Measurements from ENCODE around the gene PDIA4. TPM values are rescaled to one million over a fixed set of nuclear protein-coding genes. Genes with fewer than 3 reads are reported as not detected.
"Not testable (repeated sequence)": the region's sequence is repeated elsewhere in the genome, so short reads cannot be mapped to it uniquely, and the experiment has no call there.

PDIA4 gene
- total RNA-seq, 3 donors from 2014 or later: 124 to 134 (median 131) TPM

GRCh38 chr7:148983200-148984146 lies 44.8 kb downstream of the PDIA4 start:
- ATAC-seq (peak; percentile 77 to 79), DNase-seq (peak; percentile 80)
- no peaks in the 10 kb centered on the region for H3K27me3 Mint-ChIP-seq (ENCODE audit: low read depth)
- peak overlapping the region; percentile 95 for H3K4me3 Mint-ChIP-seq
- H3K9me3 Mint-ChIP-seq: peaks cover 7% of the 10 kb centered on the region
- H3K4me1 Mint-ChIP-seq (ENCODE audit: low read depth): peaks cover 58% of the 10 kb centered on the region
- no peaks in the 10 kb centered on the region for H3K36me3 Mint-ChIP-seq (ENCODE audit: insufficient read depth)

- DNase-seq (no peak), ATAC-seq (peak in 1 of 2 donors; percentile 3)
- H3K9me3 Mint-ChIP-seq: peaks cover 7% of the 10 kb centered on the region
- H3K27me3 Mint-ChIP-seq (ENCODE audit: low read depth): no peaks in the 10 kb centered on the region
- H3K36me3 Mint-ChIP-seq (ENCODE audit: insufficient read depth): no peaks in the 10 kb centered on the region
- peak overlapping the region; percentile 95 for H3K4me3 Mint-ChIP-seq
- peaks cover 50% of the 10 kb centered on the region for H3K4me1 Mint-ChIP-seq (ENCODE audit: low read depth)
Observed at GRCh38 chr7:148982654-148983199, 45.6 kb downstream of the PDIA4 start.

- Mint-ChIP-seq H3K4me3 (peak overlapping the region; percentile 16), H3K9me3 (peaks cover 7% of the 10 kb centered on the region), H3K36me3 (ENCODE audit: insufficient read depth) (no peaks in the 10 kb centered on the region), H3K4me1 (ENCODE audit: low read depth) (peaks cover 33% of the 10 kb centered on the region), H3K27me3 (ENCODE audit: low read depth) (no peaks in the 10 kb centered on the region)
- DNase-seq (no peak), ATAC-seq (peak; percentile 21 to 22)
Observed at GRCh38 chr7:148979827-148980226, 48.5 kb downstream of the PDIA4 start.

- not testable (repeated sequence) for H3K36me3 Mint-ChIP-seq (ENCODE audit: insufficient read depth); H3K27me3 Mint-ChIP-seq (ENCODE audit: low read depth); ATAC-seq; DNase-seq; H3K9me3 Mint-ChIP-seq
- Mint-ChIP-seq H3K4me1 (ENCODE audit: low read depth) (peaks cover 25% of the 10 kb centered on the region), H3K4me3 (peak overlapping the region; percentile 7)
Observed at GRCh38 chr7:148979072-148979471, 49.2 kb downstream of the PDIA4 start.

GRCh38 chr7:148978091-148978490 lies 50.2 kb downstream of the PDIA4 start:
- ATAC-seq: no peak
- Mint-ChIP-seq H3K27me3 (ENCODE audit: low read depth) (peaks cover 3% of the 10 kb centered on the region), H3K9me3 (peaks cover 7% of the 10 kb centered on the region), H3K36me3 (ENCODE audit: insufficient read depth) (no peaks in the 10 kb centered on the region), H3K4me1 (ENCODE audit: low read depth) (peaks cover 17% of the 10 kb centered on the region), H3K4me3 (no peak overlapping the region)
- DNase-seq: no peak

GRCh38 chr7:148975896-148976295 lies 52.4 kb downstream of the PDIA4 start:
- Mint-ChIP-seq H3K4me3 (no peak overlapping the region), H3K36me3 (ENCODE audit: insufficient read depth) (no peaks in the 10 kb centered on the region), H3K4me1 (ENCODE audit: low read depth) (peaks cover 11% of the 10 kb centered on the region), H3K27me3 (ENCODE audit: low read depth) (peaks cover 3% of the 10 kb centered on the region), H3K9me3 (peaks cover under 1% of the 10 kb centered on the region)
- no peak for DNase-seq
- no peak for ATAC-seq

- H3K36me3 Mint-ChIP-seq (ENCODE audit: insufficient read depth): no peaks in the 10 kb centered on the region
- H3K27me3 Mint-ChIP-seq (ENCODE audit: low read depth): peaks cover 3% of the 10 kb centered on the region
- no peaks in the 10 kb centered on the region for H3K4me1 Mint-ChIP-seq (ENCODE audit: low read depth)
- ATAC-seq: no peak
- no peaks in the 10 kb centered on the region for H3K9me3 Mint-ChIP-seq
- no peak overlapping the region for H3K4me3 Mint-ChIP-seq
- no peak for DNase-seq
Observed at GRCh38 chr7:148973256-148973655, 55.0 kb downstream of the PDIA4 start.

GRCh38 chr7:148972375-148972774 lies 55.9 kb downstream of the PDIA4 start:
- H3K36me3 Mint-ChIP-seq (ENCODE audit: insufficient read depth): no peaks in the 10 kb centered on the region
- H3K9me3 Mint-ChIP-seq: no peaks in the 10 kb centered on the region
- DNase-seq (no peak), ATAC-seq (no peak)
- peaks cover 3% of the 10 kb centered on the region for H3K27me3 Mint-ChIP-seq (ENCODE audit: low read depth)
- no peaks in the 10 kb centered on the region for H3K4me1 Mint-ChIP-seq (ENCODE audit: low read depth)
- no peak overlapping the region for H3K4me3 Mint-ChIP-seq

GRCh38 chr7:148967602-148968001 lies 60.7 kb downstream of the PDIA4 start:
- no peak for ATAC-seq
- H3K4me1 Mint-ChIP-seq (ENCODE audit: low read depth): peaks cover 16% of the 10 kb centered on the region
- DNase-seq: no peak
- no peaks in the 10 kb centered on the region for H3K36me3 Mint-ChIP-seq (ENCODE audit: insufficient read depth)
- H3K27me3 Mint-ChIP-seq (ENCODE audit: low read depth): no peaks in the 10 kb centered on the region
- H3K4me3 Mint-ChIP-seq: no peak overlapping the region
- no peaks in the 10 kb centered on the region for H3K9me3 Mint-ChIP-seq

- Mint-ChIP-seq H3K36me3 (ENCODE audit: insufficient read depth) (no peaks in the 10 kb centered on the region), H3K27me3 (ENCODE audit: low read depth) (no peaks in the 10 kb centered on the region), H3K4me1 (ENCODE audit: low read depth) (peaks cover 20% of the 10 kb centered on the region), H3K4me3 (peak overlapping the region; percentile 68), H3K9me3 (no peaks in the 10 kb centered on the region)
- DNase-seq: no peak
- peak; percentile 9 to 16 for ATAC-seq
Observed at GRCh38 chr7:148967032-148967372, 61.3 kb downstream of the PDIA4 start.

GRCh38 chr7:148964483-148965267 lies 63.6 kb downstream of the PDIA4 start:
- no peaks in the 10 kb centered on the region for H3K36me3 Mint-ChIP-seq (ENCODE audit: insufficient read depth)
- H3K9me3 Mint-ChIP-seq: no peaks in the 10 kb centered on the region
- H3K27me3 Mint-ChIP-seq (ENCODE audit: low read depth): no peaks in the 10 kb centered on the region
- H3K4me1 Mint-ChIP-seq (ENCODE audit: low read depth): peaks cover 20% of the 10 kb centered on the region
- DNase-seq: no peak
- peak overlapping the region; percentile 7 for H3K4me3 Mint-ChIP-seq
- no peak for ATAC-seq

- peak overlapping the region; percentile 89 for H3K4me3 Mint-ChIP-seq
- DNase-seq (no peak), ATAC-seq (no peak)
- H3K36me3 Mint-ChIP-seq (ENCODE audit: insufficient read depth): no peaks in the 10 kb centered on the region
- no peaks in the 10 kb centered on the region for H3K27me3 Mint-ChIP-seq (ENCODE audit: low read depth)
- no peaks in the 10 kb centered on the region for H3K9me3 Mint-ChIP-seq
- peaks cover 20% of the 10 kb centered on the region for H3K4me1 Mint-ChIP-seq (ENCODE audit: low read depth)
Observed at GRCh38 chr7:148963583-148964482, 64.5 kb downstream of the PDIA4 start.

- no peaks in the 10 kb centered on the region for H3K36me3 Mint-ChIP-seq (ENCODE audit: insufficient read depth)
- peak; percentile 54 to 56 for ATAC-seq
- H3K9me3 Mint-ChIP-seq: no peaks in the 10 kb centered on the region
Observed at GRCh38 chr7:148962823-148963582, 65.3 kb downstream of the PDIA4 start.

More at GRCh38 chr7:148962823-148963582, 65.3 kb downstream of the PDIA4 start:
- Mint-ChIP-seq H3K4me3 (peak overlapping the region; percentile 89), H3K4me1 (ENCODE audit: low read depth) (peaks cover 20% of the 10 kb centered on the region), H3K27me3 (ENCODE audit: low read depth) (no peaks in the 10 kb centered on the region)
- DNase-seq: peak; percentile 65
